Mammary epithelial cell (primary cell): ENCODE data around the gene SUPT4H1.

Experiments used
- EZH2 ChIP-seq: IDR thresholded peaks from 2 replicates; pipeline ENCODE4 v1.6.1; 2012; ENCODE audit warnings: low read length, inconsistent platforms, borderline replicate concordance
- TF ChIP-seq, protein P1 (sequence below), 2 donors: IDR thresholded peaks in 1 of 2; conservative IDR thresholded peaks in 1 of 2; 2 replicates each; pipeline ENCODE4 v1.5.1; 2011 to 2012; ENCODE audit warnings: inconsistent platforms in 2 of 2, low read length in 2 of 2, mild to moderate bottlenecking in 2 of 2, control low read depth in 1 of 2, low read depth in 1 of 2; ENCODE audit not compliant: insufficient read depth in 1 of 2; ENCODE audit errors: extremely low read depth in 1 of 2

DNA sequence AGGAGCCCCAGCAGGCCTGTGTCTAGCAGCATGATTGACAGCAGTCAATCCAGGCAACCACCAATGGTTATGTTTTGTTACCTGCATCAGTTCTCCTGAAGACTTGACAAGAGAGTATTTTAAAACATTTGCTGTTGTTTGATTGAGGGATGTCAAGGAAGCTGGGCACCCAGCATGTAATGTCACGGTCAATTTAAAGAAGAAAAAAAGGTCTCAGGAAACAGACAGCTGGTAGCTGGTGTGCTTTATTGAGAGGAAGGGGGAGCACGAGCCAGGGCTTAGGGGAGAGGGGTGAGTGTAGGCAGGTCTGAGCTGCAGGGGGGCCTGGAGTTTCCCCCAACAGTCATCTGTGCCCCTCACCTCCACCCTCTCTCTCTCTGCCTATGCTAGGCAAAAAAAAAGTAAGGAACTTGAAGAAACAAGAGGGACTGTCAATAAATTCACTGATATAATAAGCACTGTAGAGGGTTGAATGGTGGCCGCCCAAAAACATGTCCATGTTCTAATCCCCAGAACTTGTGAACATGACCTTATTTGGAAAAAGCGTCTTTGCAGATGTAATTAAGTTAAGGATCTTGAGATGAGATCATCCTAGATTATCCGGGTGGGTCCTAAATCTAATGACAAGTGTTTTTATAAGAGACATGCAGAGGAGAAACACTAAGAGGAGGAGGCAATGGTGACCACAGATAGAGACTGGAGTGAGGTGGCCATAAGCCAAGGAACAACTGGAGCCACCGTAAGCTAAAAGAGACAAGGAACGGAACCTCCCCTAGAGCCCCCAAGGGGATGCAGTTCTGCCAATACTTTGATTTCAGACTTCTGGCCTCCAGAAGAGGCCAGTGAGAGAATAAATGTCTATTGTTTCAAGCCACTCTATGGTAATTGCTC lies 37.9 kb downstream of the SUPT4H1 start:
- TF ChIP-seq, protein P1, sequence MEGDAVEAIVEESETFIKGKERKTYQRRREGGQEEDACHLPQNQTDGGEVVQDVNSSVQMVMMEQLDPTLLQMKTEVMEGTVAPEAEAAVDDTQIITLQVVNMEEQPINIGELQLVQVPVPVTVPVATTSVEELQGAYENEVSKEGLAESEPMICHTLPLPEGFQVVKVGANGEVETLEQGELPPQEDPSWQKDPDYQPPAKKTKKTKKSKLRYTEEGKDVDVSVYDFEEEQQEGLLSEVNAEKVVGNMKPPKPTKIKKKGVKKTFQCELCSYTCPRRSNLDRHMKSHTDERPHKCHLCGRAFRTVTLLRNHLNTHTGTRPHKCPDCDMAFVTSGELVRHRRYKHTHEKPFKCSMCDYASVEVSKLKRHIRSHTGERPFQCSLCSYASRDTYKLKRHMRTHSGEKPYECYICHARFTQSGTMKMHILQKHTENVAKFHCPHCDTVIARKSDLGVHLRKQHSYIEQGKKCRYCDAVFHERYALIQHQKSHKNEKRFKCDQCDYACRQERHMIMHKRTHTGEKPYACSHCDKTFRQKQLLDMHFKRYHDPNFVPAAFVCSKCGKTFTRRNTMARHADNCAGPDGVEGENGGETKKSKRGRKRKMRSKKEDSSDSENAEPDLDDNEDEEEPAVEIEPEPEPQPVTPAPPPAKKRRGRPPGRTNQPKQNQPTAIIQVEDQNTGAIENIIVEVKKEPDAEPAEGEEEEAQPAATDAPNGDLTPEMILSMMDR (conservative IDR thresholded peaks at IDR 0.05 in 1 of 2, IDR thresholded peaks at IDR 0.05 in 1 of 2; ENCODE audit: extremely low read depth in 1 of 2, insufficient read depth in 1 of 2, low read depth in 1 of 2, low read length in 2 of 2), result no peak
- TF ChIP-seq EZH2, result no peak
